ENCODE results near the gene PPFIBP2.

Gene PPFIBP2

DNA sequence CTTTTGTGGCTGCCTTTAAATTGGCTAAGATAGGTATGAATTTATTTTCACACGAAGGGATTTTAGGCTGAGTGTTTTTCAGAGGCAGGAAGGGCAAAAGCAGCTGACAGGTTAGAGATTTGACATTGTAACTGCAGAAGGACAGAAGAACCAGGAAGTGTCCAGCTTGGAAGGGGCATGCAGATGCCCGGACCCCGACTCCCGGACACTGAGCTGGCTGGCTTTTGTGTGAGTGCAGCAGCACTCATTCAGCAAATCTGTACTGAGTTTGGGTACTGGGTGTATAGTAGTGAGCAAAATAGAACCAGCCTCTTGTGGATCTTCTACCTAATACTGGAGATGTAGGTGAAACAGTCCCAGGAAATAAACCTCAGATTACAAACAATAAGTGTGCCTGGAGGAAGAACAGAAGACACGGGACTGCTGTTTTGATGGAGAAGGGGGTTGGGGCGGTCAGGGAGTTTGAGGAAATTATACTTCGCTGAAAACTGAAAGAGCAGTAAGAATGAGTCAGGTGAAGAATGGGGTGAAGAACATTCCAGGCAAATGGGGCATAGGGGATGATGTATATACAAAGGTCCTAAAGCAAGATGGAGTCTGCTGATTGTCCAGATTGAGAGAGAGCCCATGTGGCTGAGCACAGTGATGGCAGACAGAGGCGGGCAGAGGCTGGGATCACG is 64.6 kb downstream of the PPFIBP2 start:
- DNase-seq (ENCODE audit: low spot score): no peak

DNA sequence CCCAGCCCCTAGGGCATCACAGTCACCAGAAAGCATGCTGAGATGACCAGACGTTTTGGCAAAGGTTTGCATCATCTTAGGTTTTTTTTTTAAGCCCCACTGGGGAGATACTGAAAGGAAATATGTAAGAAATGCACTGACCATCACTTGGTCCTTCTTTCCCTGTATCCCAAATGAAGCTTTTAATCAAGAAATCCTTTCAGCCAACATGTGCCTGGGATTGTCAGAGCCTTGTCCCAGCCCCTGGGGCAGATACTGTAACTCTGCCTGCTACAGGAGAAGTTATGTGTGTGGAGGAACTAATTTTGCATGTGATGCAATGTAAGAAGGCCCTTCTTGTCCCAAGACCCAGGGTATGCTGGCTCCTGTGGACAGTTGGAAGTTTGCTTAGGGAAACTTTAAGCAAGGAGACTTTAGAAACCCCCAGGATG is 65.6 kb downstream of the PPFIBP2 start:
- no peak for DNase-seq (ENCODE audit: low spot score)

DNA sequence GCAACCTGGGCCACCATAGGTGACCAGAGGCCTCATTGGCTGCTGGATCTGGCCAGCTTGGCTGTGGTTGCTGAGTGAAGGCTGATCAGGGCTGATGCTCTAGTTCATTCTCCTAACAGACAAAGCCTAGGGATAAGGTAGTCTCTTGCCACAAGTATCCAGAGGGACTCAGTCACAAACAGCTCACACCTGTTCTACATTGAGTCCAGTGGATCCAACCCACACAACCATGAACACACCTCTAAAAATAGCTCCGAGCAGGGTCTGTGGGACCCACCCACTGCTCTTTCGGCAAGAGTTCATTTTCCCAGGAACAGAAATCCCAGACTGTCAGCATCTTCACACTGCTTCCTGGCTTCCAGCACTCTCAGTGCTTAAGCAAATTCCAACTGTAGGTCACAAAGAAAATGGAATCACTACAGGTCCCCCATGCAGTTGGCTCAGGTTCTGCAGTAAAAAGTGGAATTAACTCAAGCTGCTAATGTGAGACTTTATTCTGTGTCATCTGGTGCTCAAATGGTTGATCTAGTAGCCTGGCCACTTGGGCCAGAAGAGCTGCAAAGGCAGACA is 67.3 kb downstream of the PPFIBP2 start:
- no peak for DNase-seq (ENCODE audit: low spot score)

DNA sequence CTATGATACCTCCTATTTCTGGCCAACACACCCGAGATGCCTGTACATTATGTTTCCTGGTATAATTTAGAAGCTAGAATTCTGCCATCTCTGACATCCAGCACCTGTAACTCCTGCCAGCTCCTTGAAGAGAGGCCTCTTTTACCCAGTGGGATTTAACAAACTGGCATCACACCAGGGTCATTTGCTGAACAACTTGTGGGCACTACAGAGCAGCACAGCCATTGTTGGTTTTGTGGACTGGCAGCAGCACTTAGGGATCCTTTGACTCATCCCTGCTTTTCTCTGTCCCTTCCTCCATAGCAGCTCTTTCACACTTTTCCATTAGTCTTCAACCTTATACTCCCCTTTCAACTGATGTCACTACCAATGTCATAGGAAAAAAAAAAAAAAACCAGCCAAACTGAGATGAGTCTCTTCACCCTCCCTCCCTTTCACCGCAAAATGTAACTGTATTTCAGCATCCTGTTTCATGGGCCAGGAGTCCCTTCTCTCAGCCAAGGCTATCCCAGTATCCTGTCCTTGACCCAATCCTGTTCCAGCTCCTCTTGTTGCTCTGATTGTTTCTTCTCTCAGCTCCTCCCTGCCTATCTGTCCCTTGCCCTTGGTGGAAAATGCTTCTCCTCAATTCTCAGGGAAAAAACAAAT is 68.7 kb downstream of the PPFIBP2 start:
- no peak for DNase-seq (ENCODE audit: low spot score)

GRCh38 chr11:7583248-7583647 is 69.4 kb downstream of the PPFIBP2 start:
- DNase-seq (ENCODE audit: low spot score): no peak

DNA sequence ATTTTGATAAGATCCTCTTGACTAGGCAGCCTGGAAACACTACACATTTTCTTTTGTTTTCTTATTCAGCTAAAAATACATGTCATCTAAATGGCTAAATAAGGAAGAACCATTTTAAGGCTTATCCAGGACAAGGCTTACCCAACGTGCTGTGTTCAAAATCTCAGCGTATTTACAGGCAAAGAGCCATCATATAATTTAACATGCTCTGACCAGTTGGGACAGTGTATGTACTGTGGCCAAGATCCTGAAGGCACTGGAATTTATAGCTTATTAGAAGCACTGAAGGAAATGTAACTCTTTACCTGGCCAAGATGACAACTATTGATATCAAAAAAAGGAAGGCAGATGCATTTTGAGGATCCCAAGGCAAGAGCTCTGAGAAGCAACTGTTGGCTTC is 71.1 kb downstream of the PPFIBP2 start:
- no peak for DNase-seq (ENCODE audit: low spot score)

DNA sequence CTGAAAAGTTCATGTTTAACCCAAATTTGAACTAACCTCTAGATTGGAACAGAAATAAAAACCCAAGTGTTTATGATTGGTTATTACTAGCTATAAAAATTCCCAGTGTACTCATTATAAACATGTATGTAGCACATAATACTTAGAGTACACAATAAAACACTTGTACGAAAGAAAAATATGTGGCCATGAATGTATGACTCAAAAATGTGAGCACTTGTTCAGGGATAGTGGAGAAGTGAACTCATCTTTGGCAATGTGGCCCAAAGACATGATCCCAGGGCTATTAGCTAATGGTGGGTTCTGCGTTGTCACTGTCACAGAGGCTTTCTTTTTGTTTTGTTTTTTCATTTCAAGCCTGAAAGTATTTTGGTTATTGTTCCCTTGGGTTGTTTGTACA is 72.0 kb downstream of the PPFIBP2 start:
- no peak for DNase-seq (ENCODE audit: low spot score)

- no peak for DNase-seq (ENCODE audit: low spot score)
Measured at GRCh38 chr11:7586376-7586775, 72.6 kb downstream of the PPFIBP2 start.

DNA sequence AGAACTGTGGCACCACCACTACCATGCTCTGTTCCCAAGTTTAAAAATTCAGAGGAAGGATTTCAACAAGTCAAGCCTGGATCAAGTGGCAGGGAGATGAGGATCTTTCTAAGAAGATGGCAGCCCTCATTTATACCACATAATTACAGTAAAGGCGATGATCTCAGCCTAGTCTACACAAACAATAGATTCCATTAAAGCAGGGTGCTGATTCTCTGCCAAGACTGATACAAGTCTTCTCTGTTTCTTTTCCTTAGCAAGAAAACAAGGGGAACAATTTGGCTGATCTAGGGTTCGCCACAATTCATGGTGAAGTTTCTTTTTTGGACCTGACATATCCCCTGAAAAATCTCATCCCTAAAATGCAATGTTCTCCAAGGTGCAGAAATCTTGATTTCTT is 73.9 kb downstream of the PPFIBP2 start:
- DNase-seq (ENCODE audit: low spot score): no peak

DNA sequence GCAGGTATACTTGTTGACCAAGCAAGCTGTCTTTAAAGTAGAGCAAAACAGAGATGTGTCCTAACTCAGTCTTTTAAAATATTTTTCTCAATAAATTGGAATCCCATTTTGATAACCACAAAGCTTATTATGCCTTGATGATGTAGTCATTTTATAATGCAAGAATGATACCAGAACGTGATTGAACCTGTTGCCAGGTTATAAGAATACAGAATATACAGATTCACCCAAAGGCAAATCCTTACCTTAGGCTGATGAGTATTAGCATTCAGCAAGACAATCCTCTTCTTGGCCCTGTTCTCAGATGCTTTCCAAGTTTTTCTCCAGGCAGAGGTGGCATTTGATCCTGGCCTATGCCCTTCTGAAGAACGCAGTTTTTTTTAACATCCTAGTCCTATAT is 76.1 kb downstream of the PPFIBP2 start:
- no peak for DNase-seq (ENCODE audit: low spot score)

DNA sequence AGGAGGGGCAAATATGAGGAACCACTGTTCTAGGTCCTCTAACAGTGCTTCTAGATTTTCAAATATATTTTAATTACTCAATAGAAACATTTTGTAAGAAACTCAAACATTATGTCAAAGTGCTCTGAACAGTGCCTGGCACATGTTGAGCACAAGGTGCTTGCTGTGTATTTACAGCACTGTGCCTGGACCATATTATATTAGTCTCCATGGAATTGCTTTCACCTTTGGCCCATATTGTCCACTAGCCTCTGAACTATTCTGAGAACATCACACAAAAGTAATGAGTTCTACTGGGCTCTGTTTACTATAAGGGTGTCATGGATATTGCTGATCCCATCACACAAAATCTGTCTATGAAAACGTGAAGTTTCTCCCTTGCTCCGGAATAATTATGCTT is 76.7 kb downstream of the PPFIBP2 start:
- no peak for DNase-seq (ENCODE audit: low spot score)

DNA sequence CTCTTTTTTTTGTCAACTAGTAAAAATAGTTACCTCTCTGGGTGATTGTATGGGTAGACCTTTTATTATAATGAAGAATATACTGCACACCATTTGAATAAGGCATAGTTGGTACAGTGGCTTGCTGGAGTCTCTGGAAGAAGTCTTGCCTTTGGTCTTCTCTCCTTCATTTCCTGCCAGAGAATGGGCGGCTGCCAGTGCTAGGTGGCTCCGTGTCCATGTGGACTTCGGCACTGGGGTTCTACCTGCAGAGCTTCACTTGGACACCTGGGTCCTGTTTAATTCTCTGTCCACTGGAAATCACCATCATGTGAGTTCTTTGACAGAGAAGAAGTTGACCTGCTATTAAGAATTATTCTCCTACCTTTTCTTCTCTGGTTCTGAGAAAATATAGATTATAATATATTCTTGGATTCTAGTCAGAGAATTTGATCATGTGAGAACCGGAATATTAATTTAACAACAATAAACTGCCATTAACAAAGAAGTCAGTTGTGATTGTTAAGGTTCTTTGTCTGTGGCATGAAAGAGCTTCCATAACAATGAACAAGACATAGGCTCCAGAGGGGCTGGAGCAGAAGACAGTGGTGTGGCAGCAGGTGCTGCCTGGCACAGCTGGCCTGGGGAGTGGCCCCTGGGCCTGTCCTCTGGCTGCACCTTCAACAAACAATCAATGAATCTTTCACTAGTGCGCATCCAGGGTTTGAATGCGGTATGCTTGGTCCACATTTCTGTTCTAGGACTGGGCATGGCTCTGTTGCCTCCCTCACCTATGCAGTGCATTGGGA is 77.5 kb downstream of the PPFIBP2 start:
- no peak for DNase-seq (ENCODE audit: low spot score)

DNA sequence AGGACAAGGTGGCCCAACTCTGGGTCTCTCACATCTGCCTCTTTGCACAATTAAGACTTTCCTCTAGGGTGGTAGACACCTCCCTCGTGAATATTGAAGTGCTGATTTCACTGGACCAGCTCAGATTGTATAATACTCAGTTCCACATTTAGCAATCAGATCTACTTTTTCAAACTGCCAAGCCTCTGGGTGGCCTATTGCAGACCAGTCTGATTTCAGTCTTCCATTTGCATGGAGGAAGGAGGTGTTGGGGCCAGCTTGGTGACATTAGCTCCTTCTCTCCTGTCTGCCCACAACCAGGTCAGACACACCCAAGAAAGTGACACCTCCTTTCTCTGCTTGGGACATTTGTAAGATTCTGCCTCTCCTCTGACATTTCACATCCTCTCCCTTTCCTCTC is 78.2 kb downstream of the PPFIBP2 start:
- no peak for DNase-seq (ENCODE audit: low spot score)

GRCh38 chr11:7592711-7593110 is 78.9 kb downstream of the PPFIBP2 start:
- DNase-seq (ENCODE audit: low spot score): no peak

DNA sequence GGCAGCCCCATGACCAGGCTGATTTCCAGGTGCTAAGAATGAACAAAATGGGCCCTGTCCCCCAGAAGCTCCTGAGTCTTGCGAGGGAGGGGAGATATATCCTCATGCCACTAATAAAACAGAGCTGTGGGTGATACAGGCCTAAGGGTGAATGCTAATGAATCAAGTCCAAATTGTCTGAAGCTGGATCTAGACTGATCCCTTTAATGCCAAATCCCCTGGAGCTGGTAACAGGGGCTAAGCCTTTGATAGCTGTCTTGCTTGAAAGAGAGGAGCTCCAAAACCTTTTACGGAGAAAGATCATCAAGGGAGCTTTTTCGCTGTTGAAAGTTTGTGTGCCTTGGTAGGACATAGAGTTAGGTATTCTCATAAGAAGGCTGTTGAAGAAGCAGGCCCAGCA is 79.7 kb downstream of the PPFIBP2 start:
- DNase-seq (ENCODE audit: low spot score): no peak

- DNase-seq (ENCODE audit: low spot score): no peak
Measured at GRCh38 chr11:7595016-7595866, 81.4 kb downstream of the PPFIBP2 start.

- DNase-seq (ENCODE audit: low spot score): no peak
Measured at GRCh38 chr11:7595951-7596350, 82.2 kb downstream of the PPFIBP2 start.

DNA sequence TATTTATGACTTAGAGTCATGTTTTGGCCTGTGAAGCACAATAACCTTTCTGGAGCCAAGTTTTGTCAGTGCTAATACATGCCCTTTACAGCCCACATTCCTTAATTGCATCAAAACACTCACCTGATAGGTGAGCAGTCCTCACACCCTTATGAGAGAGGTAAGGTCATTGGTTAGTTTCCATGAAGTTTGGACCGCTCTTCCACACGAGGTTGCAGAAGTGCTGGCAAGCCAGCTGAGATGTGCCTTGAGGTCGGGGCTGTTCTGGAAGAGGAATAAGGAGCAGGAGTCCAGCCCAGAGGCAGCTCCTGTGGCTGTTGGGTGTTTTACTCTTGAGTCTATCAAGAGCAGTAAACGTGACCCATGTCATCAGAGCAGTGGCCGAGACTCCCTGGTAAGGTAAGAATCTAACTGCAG is 83.2 kb downstream of the PPFIBP2 start:
- no peak for DNase-seq (ENCODE audit: low spot score)

- no peak for DNase-seq (ENCODE audit: low spot score)
Measured at GRCh38 chr11:7597620-7598019, 83.8 kb downstream of the PPFIBP2 start.

DNA sequence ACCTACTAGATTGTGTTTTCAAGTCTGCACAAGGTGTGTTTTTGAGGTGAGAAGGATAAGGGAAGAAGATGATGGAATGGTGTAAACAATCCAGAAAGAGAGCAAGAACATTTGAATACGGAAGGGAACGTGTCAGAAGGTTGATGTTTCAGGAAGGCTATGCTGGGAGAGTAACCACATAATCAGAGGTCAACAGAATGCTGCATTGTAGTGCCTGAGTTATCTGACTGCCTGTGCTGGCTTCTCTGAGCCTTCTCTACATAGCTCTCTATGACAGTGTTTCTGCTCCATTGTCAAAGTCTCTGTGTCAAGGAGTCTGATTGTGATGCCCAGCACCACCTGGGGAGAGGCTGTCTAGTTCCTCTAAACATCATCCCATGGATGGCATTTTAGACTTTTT is 85.4 kb downstream of the PPFIBP2 start:
- no peak for DNase-seq (ENCODE audit: low spot score)

- DNase-seq (ENCODE audit: low spot score): peak; percentile 65
Measured at GRCh38 chr11:7600205-7600775, 86.5 kb downstream of the PPFIBP2 start.
